Uterine smooth muscle cell (primary cell): ENCODE measurements around the gene SLC38A3. TPM values are rescaled to one million over a fixed set of nuclear protein-coding genes. Genes with fewer than 3 reads are reported as not detected.

Source experiments
- total RNA-seq: library from RNA; depleted of rRNA; stranded (reverse); fragments of >200 nt; gene quantifications from 2 replicates; pipeline ENCODE4 v1.2.3, GENCODE V29; 2014

SLC38A3 gene
- total RNA-seq: not detected in 2 replicates

DNA sequence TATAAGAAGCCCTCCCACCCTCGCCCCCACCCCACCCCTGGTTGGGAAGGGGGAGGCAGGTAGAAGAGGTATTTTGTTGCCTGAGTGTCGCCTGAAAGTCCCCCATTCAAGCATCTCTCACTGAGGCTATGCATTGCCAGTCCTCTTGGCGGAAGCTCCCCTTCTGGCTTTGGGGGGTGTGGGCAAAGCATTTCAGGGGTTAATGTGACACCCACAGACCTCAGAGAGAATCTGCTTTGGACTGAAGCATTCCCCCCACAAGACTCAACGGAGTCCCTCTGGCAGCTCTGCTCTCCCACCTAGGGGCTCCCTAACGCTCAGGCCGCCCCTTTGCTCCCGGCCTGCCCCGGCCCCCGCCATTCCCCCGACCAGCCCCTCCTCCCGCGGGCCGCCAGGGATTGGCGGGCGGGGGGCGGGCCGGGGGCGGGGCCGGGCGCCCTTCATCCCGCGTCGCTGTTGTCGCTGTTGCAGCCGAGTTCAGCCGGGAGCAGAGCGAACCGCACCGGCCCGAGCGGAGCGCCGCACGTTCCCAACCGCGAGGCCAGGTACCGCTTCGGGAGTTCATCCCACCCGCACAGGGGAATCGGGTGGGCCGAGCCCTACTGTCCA lies at the start of gene SLC38A3:
Gene SLC38A3, plus strand, starts transcription at position 468 of the 609 bp plus-strand sequence. CDS start 8,929 bp downstream, outside the sequence.

DNA sequence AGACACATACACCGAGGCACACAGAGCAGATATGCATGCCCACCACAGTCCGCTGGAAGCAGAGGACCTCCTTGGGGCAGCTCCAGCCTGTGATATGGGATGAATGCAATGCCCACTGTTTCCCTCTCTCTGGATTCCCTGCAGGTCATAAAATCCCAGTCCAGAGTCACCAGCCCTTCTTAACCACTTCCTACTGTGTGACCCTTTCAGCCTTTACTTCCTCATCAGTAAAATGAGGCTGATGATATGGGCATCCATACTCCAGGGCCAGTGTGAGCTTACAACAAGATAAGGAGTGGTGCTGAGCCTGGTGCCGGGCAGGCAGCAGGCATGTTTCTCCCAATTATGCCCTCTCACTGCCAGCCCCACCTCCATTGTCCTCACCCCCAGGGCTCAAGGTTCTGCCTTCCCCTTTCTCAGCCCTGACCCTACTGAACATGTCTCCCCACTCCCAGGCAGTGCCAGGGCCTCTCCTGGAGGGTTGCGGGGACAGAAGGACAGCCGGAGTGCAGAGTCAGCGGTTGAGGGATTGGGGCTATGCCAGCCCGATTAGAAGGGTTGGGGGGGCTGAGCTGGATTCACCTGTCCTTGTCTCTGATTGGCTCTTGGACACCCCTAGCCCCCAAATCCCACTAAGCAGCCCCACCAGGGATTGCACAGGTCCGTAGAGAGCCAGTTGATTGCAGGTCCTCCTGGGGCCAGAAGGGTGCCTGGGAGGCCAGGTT lies 14.0 kb upstream of the SLC38A3 start, which contains the start of gene GNAT1:
Gene GNAT1, plus strand, starts transcription at position 675 of the 725 bp plus-strand sequence. CDS start 116 bp downstream, outside the sequence.

DNA sequence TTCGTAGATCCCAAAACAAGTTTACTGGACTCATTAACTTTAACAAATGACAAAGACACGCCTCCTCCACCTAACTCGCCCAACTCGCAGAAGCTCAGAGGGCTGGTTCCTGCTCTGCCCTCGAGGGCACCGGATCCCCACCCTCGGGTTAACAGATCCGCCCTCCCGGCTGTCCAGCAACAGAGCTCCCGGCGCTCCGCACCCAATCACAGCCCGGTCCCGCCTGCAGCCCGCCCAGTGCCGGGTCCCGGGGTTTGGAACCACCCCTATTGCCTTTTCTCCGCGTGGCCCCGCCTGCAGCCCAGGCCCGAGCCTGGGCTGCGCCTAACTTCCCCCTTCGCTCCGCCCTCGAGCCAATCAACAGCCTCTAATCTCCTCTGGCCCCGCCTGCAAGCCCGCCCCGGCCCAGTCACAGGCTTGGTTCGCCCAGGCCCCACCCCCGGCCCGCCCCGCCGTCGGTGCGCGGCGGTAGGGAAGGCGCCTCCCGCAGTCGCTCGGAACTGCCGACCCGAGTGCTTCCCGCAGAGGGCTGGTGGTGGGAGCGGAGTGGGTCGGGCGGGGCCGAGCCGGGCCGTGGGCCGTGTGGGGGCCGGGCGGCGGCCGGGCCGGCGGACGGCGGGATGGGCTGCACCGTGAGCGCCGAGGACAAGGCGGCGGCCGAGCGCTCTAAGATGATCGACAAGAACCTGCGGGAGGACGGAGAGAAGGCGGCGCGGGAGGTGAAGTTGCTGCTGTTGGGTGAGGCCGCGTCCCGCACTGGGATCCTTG lies 30.8 kb downstream of the SLC38A3 start, which contains the start of gene GNAI2:
Gene GNAI2, plus strand, starts transcription at position 489 of the 768 bp plus-strand sequence. Its CDS starts 132 bp downstream, at position 621.

GRCh38 chr3:50268703-50269451 lies 63.8 kb downstream of the SLC38A3 start, which contains the start of gene SEMA3B:
TSS of gene SEMA3B (plus strand) at chr3:50269147. CDS start at chr3:50269241, 94 bp downstream.

Other genes starting within 250 kb of the SLC38A3 start
- gene RBM5, start 116.4 kb upstream of the SLC38A3 start, total RNA-seq: 128 and 164 TPM in 2 replicates
- 0.25 and 0.55 TPM in 2 replicates for gene SEMA3F, start 49.9 kb upstream of the SLC38A3 start, total RNA-seq
- not detected in 2 replicates for gene GNAT1, start 13.7 kb upstream of the SLC38A3 start, total RNA-seq
- gene GNAI2, start 30.9 kb downstream of the SLC38A3 start, total RNA-seq: 226 and 259 TPM in 2 replicates
- gene SEMA3B, start 63.9 kb downstream of the SLC38A3 start, total RNA-seq: 6.8 and 29.5 TPM in 2 replicates
- gene LSMEM2, start 73.8 kb downstream of the SLC38A3 start, total RNA-seq: not detected in 2 replicates
- gene IFRD2, start 87.2 kb downstream of the SLC38A3 start, total RNA-seq: 69.5 and 109 TPM in 2 replicates
- gene HYAL3, start 94.1 kb downstream of the SLC38A3 start, total RNA-seq: 3.0 and 3.2 TPM in 2 replicates
- 3.4 and 4.6 TPM in 2 replicates for gene NAA80, start 94.1 kb downstream of the SLC38A3 start, total RNA-seq
- 0.50 and 0.66 TPM in 2 replicates for gene HYAL1, start 98.3 kb downstream of the SLC38A3 start, total RNA-seq
- 65.6 and 66.0 TPM in 2 replicates for gene HYAL2, start 117.5 kb downstream of the SLC38A3 start, total RNA-seq
- gene TUSC2, start 123.0 kb downstream of the SLC38A3 start, total RNA-seq: 17.0 and 17.6 TPM in 2 replicates
- 36.9 and 42.8 TPM in 2 replicates for gene RASSF1, start 135.6 kb downstream of the SLC38A3 start, total RNA-seq
- gene ZMYND10, start 140.5 kb downstream of the SLC38A3 start, total RNA-seq: 1.2 and 2.3 TPM in 2 replicates
- 23.8 and 27.6 TPM in 2 replicates for gene NPRL2, start 145.5 kb downstream of the SLC38A3 start, total RNA-seq
- 31.2 and 39.6 TPM in 2 replicates for gene CYB561D2, start 145.6 kb downstream of the SLC38A3 start, total RNA-seq
- gene TMEM115, start 154.2 kb downstream of the SLC38A3 start, total RNA-seq: 38.7 and 44.0 TPM in 2 replicates